Sigmoid colon (tissue), 7 donors: ENCODE results near the gene SLC38A3. TPM values are rescaled to one million over a fixed set of nuclear protein-coding genes. Genes with fewer than 3 reads are reported as not detected.
A peak's percentile ranks its signal among the peaks of the same experiment; 100 is the strongest.
"Not testable (repeated sequence)": the region's sequence is repeated elsewhere in the genome, so short reads cannot be mapped to it uniquely, and the experiment has no call there.

ENCODE experiments used
- DNase-seq: peaks from one replicate; pipeline ENCODE4 v3.0.0-alpha.2; 2019
- H3K27ac ChIP-seq, 4 donors: fragments of 200-600 bp; sonication (generic); one replicate each; pipeline ENCODE4 v1.5.1; 2016 to 2019; ENCODE audit warnings: mild to moderate bottlenecking in 1 of 4
- H3K27me3 ChIP-seq, 3 donors: fragments of 200-600 bp; sonication (generic); one replicate each; pipeline ENCODE4 v1.5.1; 2019; ENCODE audit warnings: mild to moderate bottlenecking in 1 of 3
- H3K36me3 ChIP-seq, 4 donors: fragments of 200-600 bp; sonication (generic); one replicate each; pipeline ENCODE4 v1.5.1; 2016 to 2019
- H3K4me1 ChIP-seq, 4 donors: fragments of 200-600 bp; sonication (generic); one replicate each; pipeline ENCODE4 v1.5.1; 2017 to 2019
- H3K4me3 ChIP-seq, 4 donors: fragments of 200-600 bp; sonication (generic); one replicate each; pipeline ENCODE4 v1.5.1; 2017 to 2019; ENCODE audit warnings: mild to moderate bottlenecking in 2 of 4, moderate library complexity in 1 of 4
- H3K9me3 ChIP-seq, 4 donors: fragments of 200-600 bp in 3 of 4; sonication (generic) in 3 of 4; one replicate each; pipeline versions ENCODE4 v1.5.1 to v1.6.1; 2013 to 2019
- CTCF ChIP-seq, 4 experiments: fragments of 450-650 bp in 3 of 4; fragments of 200-600 bp in 1 of 4; IDR thresholded peaks; one replicate each; pipeline ENCODE4 v1.5.1; 2016 to 2019; ENCODE audit warnings: antibody characterized with exemption in 4 of 4, mild to moderate bottlenecking in 3 of 4, moderate library complexity in 2 of 4
- EP300 ChIP-seq, 4 donors: sonication (generic); formaldehyde crosslinking; IDR thresholded peaks; one replicate each; pipeline ENCODE4 v1.6.1; 2017; ENCODE audit warnings: antibody characterized with exemption in 4 of 4
- POLR2A ChIP-seq, 2 donors: fragments of 450-650 bp; IDR thresholded peaks; one replicate each; pipeline ENCODE4 v1.6.1; 2016; ENCODE audit warnings: antibody characterized with exemption in 2 of 2, mild to moderate bottlenecking in 2 of 2, moderate library complexity in 2 of 2
- POLR2AphosphoS5 ChIP-seq, 4 donors: sonication (generic); formaldehyde crosslinking; IDR thresholded peaks; one replicate each; pipeline ENCODE4 v1.6.1; 2017; ENCODE audit warnings: antibody characterized with exemption in 4 of 4
- WGBS, 2 donors: extraction: QIAGEN DNeasy Blood & Tissue Kit; methylation state at CpG; one replicate each; pipeline ENCODE4 v1.1.7; 2013; 5-methylcytosine and 5-hydroxymethylcytosine counted together
- intact Hi-C: fragments of 100-400 bp; cut with DNase I; formaldehyde crosslinking; loops from one replicate; pipeline ENCODE4 v1.15.1; 2023
- polyA plus RNA-seq, 3 donors: library from polyadenylated mRNA; stranded (reverse); fragments of 200-250 nt; gene quantifications; one replicate each; pipeline ENCODE4 v1.2.3, GENCODE V29; 2013
- total RNA-seq, 4 donors: library from RNA; depleted of rRNA; stranded (reverse); fragments of >200 nt; gene quantifications; one replicate each; pipeline ENCODE4 v1.1.0, GENCODE V29; 2016
- donor health status: healthy with polysubstance abuse.
- donor health status: Bipolar disorder and iron deficiency.
- donor health status: healthy.

The SLC38A3 gene
- total and polyA plus RNA-seq, 7 donors = 0.07 to 0.28 TPM; not detected in 5

DNA sequence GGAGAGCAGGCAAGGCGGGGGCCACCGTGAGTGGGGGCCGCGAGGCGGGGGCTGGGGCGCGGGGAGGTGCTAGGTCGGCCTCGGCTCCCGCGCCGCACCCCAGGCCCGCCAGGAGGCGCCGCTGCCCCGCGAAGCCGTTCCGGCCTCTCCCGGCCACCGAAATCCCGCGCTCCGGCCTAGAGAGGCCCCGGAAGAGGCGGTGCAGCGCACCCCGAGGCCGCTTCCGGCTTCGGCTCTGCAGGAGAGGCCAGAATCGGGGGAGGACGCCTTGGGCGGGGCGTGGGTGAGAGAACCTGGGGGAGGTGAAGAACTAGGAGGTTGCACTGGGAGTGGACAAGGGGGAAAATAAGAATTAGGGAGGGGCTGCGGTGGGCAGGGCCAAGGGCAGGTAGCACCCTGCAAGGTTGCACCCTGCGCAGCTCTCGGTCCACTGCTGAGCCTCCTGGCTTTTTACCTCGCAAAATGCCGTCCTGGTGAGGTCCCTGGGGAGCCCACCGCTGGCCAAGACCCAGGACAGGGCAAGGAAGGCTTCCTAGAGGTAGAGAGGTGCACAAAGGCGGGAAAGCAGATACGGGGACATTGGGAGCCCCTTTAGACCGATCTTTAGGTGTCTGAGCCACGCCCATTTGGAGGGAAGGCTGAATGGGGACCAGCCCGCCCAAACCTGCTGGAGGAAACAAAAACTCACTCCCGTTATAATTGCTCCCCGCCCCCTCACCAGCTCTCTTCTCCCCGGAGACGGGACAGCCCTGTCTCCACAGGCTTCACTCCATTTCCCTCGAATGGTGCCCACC lies 22.5 kb downstream of the SLC38A3 start:
- H3K9me3 ChIP-seq = no peaks in the 10 kb centered on the region
- no peak for TF ChIP-seq EP300 (IDR thresholded peaks at IDR 0.05)
- peak in 3 of 4 experiments; percentile 48 to 97 (median 60) for TF ChIP-seq CTCF (IDR thresholded peaks at IDR 0.05)
- peak; percentile 8 to 41 for TF ChIP-seq POLR2A (IDR thresholded peaks at IDR 0.05)
- TF ChIP-seq POLR2AphosphoS5 (IDR thresholded peaks at IDR 0.05) = peak in 3 of 4 donors; percentile 42 to 78 (median 69)
- WGBS, 2 donors = 1% methylated on average over 51 of the region's 51 CpGs
- intact Hi-C loops = loop anchor here (1.0 to 2.0 kb wide), 3 partner anchors 19 to 107 kb away; no protein-coding TSS in a partner anchor
- peak overlapping the region; percentile 70 to 77 (median 76) for H3K27ac ChIP-seq
- DNase-seq = peak; percentile 95
- peak overlapping the region; percentile 55 to 73 (median 62) for H3K4me3 ChIP-seq
- no peaks in the 10 kb centered on the region for H3K36me3 ChIP-seq
- H3K27me3 ChIP-seq = no peaks in the 10 kb centered on the region
- H3K4me1 ChIP-seq = peaks cover 0 to 28% (median 22%) of the 10 kb centered on the region in 4 donors

DNA sequence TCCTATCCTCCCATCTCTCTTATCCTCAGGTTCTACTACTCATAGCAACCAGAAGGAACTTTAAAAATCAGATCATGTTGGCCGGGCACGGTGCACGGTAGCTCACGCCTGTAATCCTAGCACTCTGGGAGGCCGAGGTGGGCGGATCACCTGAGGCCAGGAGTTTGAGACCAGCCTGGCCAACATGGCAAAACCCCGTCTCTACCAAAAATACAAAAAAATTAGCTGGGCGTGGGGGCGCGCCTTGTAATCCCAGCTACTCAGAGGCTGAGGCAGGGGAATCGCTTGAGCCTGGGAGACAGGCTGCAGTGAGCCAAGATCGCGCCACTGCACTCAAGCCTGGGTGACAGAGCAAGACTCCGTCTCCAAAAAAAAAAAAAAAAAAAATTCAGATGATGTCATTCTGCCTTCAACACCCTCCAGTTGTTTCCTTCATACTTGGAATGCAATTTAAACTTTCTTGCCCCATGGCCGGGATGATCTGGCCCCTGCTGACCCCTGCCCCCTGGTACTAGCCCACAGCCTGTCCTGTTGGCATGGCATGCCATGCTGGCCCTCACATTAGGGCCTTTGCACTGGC lies 23.2 kb downstream of the SLC38A3 start:
- Histone ChIP-seq H3K4me3 (peak overlapping the region in 3 of 4 donors; percentile 55 to 73 (median 65)), H3K4me1 (peaks cover 0 to 28% (median 22%) of the 10 kb centered on the region in 4 donors), H3K27ac (peak overlapping the region in 3 of 4 donors; percentile 75 to 77 (median 76))
- H3K36me3 ChIP-seq, intact Hi-C loops, H3K9me3 ChIP-seq, DNase-seq, H3K27me3 ChIP-seq: not testable (repeated sequence)
- 29 to 51% methylated on average over 15 of the region's 15 CpGs for WGBS, 2 donors

DNA sequence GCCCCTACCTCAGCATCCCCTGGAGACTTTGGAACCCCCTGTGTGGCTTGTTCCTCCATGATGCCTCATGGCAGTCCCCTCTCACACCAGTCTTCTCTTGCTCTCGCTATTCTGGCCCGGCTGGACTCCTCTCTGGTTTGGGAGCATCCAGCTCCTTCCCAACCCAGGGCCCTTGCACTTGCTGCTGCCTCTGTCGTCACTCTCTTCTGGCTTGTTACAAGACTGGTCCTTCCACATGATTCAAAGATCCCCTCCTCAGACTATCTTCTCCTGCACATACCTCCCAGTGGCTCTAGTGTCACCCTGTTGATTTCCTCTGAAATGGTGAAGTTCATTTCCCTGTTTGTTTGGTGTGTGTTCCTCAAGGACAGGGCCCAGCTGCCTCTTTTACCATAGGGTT lies 24.4 kb downstream of the SLC38A3 start:
- Histone ChIP-seq H3K4me1 (peaks cover 0 to 28% (median 22%) of the 10 kb centered on the region in 4 donors), H3K4me3 (no peak overlapping the region), H3K27me3 (no peaks in the 10 kb centered on the region), H3K9me3 (no peaks in the 10 kb centered on the region), H3K27ac (peak overlapping the region in 1 of 4 donors; percentile 4), H3K36me3 (no peaks in the 10 kb centered on the region)
- intact Hi-C loops = no loop called here
- no peak for DNase-seq
- TF ChIP-seq EP300 (IDR thresholded peaks at IDR 0.05) (no peak), CTCF (IDR thresholded peaks at IDR 0.05) (no peak), POLR2AphosphoS5 (IDR thresholded peaks at IDR 0.05) (no peak), POLR2A (IDR thresholded peaks at IDR 0.05) (no peak)
- 91 to 93% methylated on average over 3 of the region's 3 CpGs for WGBS, 2 donors

DNA sequence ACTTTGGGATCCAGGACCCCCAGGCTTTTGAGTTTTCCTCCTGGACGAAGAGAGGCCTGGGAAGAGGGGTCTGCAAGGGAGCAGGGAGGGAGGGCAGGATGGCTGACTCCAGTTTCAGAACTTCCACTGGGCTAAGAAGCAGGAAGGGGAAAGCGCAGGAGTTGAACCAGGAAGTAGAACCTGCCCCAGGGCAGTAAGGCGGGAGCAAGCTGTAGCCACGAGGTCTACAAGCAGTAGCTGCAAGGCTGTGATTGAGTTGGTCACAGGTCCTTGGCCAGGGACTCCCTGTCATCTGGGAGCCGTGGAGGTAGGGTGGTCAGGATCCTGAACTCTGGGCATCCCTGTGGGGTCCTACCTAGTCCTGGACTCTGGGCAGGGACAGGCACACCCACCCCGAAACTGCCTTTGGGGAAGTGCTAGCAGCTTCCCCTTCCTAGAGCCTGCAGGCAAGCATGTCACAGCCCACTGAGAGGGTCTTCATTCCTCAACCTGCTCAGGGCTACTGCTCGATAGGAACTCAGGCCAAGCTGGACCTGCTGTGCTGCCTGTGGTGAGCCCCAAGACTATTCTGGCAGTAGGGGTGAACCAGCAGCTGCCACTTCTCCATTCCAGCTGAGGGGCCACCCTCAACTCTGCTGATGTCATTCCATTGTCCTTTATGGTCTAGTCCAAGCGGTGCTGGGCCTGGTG lies 25.2 kb downstream of the SLC38A3 start:
- Histone ChIP-seq H3K36me3 (no peaks in the 10 kb centered on the region), H3K4me1 (peaks cover 0 to 34% (median 29%) of the 10 kb centered on the region in 4 donors), H3K27ac (peak overlapping the region in 1 of 4 donors; percentile 4), H3K9me3 (no peaks in the 10 kb centered on the region), H3K27me3 (no peaks in the 10 kb centered on the region), H3K4me3 (no peak overlapping the region)
- intact Hi-C loops = no loop called here
- WGBS, 2 donors = 70 to 83% methylated on average over 8 of the region's 8 CpGs
- TF ChIP-seq POLR2A (IDR thresholded peaks at IDR 0.05) (no peak), CTCF (IDR thresholded peaks at IDR 0.05) (no peak), POLR2AphosphoS5 (IDR thresholded peaks at IDR 0.05) (no peak), EP300 (IDR thresholded peaks at IDR 0.05) (no peak)
- no peak for DNase-seq

- 88 to 89% methylated on average over 4 of the region's 4 CpGs for WGBS, 2 donors
- no peaks in the 10 kb centered on the region for H3K36me3 ChIP-seq
- TF ChIP-seq EP300 (IDR thresholded peaks at IDR 0.05) (no peak), CTCF (IDR thresholded peaks at IDR 0.05) (no peak), POLR2AphosphoS5 (IDR thresholded peaks at IDR 0.05) (no peak), POLR2A (IDR thresholded peaks at IDR 0.05) (no peak)
- H3K27me3 ChIP-seq = no peaks in the 10 kb centered on the region
- H3K4me1 ChIP-seq = peaks cover 0 to 34% (median 31%) of the 10 kb centered on the region in 4 donors
- H3K4me3 ChIP-seq = no peak overlapping the region
- intact Hi-C loops = no loop called here
- no peak for DNase-seq
- no peak overlapping the region for H3K27ac ChIP-seq
- no peaks in the 10 kb centered on the region for H3K9me3 ChIP-seq
Observed at GRCh38 chr3:50230794-50231125, 25.7 kb downstream of the SLC38A3 start.
